NB4 (cell line): Measurements from ENCODE around the gene DCLK1.

Experiments used
- MYC ChIP-seq: IDR thresholded peaks from 2 replicates; pipeline ENCODE4 v1.6.1; 2011; ENCODE audit warnings: low read depth, low read length
- POLR2A ChIP-seq: IDR thresholded peaks from 2 replicates; pipeline ENCODE4 v1.6.1; 2011; ENCODE audit warnings: mild to moderate bottlenecking; ENCODE audit not compliant: insufficient read length; ENCODE audit errors: extremely low read depth
- TF ChIP-seq, protein P1 (sequence below): IDR thresholded peaks from 2 replicates; pipeline ENCODE4 v1.6.1; 2011; ENCODE audit warnings: low read depth, low read length
- TF ChIP-seq, protein P2 (sequence below): IDR thresholded peaks from one replicate; pipeline ENCODE4 v1.5.1; 2012; ENCODE audit warnings: low read depth, low read length

DNA sequence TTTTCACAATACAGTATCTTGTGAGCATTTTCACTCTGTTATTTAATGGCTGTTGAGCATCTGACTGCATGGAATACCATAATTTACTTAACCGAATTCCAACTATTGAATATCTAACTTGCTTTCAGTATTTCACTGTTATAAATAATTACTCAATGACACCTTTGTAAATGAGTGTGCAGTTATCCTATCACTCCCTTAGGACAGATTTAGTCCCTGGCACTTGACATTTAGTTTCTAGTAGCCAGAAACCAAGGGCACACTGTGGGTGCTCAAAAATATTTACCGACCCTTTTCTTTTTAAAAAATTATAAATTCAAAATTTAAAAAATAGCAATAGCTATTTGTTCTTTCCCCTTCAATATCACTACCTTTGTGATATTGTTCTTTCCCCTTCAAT, 258.8 kb downstream of the DCLK1 start:
- TF ChIP-seq, protein P1, sequence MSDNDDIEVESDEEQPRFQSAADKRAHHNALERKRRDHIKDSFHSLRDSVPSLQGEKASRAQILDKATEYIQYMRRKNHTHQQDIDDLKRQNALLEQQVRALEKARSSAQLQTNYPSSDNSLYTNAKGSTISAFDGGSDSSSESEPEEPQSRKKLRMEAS: no peak
- TF ChIP-seq MYC (no peak), POLR2A (no peak)
- TF ChIP-seq, protein P2, sequence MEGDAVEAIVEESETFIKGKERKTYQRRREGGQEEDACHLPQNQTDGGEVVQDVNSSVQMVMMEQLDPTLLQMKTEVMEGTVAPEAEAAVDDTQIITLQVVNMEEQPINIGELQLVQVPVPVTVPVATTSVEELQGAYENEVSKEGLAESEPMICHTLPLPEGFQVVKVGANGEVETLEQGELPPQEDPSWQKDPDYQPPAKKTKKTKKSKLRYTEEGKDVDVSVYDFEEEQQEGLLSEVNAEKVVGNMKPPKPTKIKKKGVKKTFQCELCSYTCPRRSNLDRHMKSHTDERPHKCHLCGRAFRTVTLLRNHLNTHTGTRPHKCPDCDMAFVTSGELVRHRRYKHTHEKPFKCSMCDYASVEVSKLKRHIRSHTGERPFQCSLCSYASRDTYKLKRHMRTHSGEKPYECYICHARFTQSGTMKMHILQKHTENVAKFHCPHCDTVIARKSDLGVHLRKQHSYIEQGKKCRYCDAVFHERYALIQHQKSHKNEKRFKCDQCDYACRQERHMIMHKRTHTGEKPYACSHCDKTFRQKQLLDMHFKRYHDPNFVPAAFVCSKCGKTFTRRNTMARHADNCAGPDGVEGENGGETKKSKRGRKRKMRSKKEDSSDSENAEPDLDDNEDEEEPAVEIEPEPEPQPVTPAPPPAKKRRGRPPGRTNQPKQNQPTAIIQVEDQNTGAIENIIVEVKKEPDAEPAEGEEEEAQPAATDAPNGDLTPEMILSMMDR: no peak
